Daoy (cell line): ENCODE results near the gene TPST1. TPM values are rescaled to one million over a fixed set of nuclear protein-coding genes. Genes with fewer than 3 reads are reported as not detected.
"Not testable (repeated sequence)": the region's sequence is repeated elsewhere in the genome, so short reads cannot be mapped to it uniquely, and the experiment has no call there.

ENCODE experiments used
- DNase-seq: peaks from one replicate; pipeline ENCODE4 v3.0.0-alpha.2; 2015; ENCODE audit warnings: low read depth
- total RNA-seq: library from RNA; depleted of rRNA; stranded (reverse); fragments of >200 nt; shearing (Covaris generic); gene quantifications from 2 replicates; pipeline ENCODE4 v1.2.3, GENCODE V29; 2014

TPST1 gene
- total RNA-seq, 1 experiment from 2014 or later, result 87.1 TPM

- no peak for DNase-seq
Observed at GRCh38 chr7:66188645-66189044, 16.5 kb upstream of the TPST1 start.

DNA sequence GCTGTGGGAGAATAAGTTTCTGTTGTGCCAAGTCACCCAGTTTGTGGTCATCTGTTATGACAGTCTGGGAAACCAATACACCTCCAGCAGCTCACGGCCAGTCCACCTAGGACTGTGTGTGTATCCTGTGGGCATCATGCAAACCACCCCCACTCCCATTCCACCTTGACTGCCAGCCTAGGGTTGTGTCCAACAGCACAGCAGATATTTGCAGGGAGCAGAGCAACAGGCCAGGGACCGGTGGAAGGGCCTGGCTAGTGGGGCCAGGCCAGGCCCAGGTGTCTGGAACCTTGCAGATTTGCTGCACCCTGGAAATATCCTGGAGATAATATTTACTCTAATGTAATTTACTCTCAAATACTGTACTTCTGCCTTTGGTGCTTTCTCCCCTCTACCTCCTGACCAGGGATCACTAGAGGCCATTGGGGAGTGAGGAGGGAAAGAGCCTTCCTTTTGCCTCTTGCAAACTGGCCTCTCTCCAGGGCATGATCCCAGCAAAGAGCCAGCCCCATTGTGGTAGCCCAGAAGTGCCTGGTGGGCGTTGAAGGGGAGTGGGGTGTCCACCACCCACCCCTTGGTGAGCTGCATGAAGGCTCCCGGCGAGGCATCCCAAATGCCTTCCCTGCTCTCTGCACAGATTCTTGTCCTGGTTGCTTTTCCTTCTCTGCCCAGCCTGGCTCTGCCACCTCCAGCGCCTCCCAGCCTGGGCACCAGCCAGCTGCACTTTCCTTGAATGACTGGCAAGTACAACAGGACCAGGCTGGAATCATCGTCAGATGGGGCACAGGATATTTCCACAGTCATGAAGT, 15.2 kb upstream of the TPST1 start:
- DNase-seq, result no peak

- no peak for DNase-seq
Observed at GRCh38 chr7:66190504-66190857, 14.7 kb upstream of the TPST1 start.

DNA sequence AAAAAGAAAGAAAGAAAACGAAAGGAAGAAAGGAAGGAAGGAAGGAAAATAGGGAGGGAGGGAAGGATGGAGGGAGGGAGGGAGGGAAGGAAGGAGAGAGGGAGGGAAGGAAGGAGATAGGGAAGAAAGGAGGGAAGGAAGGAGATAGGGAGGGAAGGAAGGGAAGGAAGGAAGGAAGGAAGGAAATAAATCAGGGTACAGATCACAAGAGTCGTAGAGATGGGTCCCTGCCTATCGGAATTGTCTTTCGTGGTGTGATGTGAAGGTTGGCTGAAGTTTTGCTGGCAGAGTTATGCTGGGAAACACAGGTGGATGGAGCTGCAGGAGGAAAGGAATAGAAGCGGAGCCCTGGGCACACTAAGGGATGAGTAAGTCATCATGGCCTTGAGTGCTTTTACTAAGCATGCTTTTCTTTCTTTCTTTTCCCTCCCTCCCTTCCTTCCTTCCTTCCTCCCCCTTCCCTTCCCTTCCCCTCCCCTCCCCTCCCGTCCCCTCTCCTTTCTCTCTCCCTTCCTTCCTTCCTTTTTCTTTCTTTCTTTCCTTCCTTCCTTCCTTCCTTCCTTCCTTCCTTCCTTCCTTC, 11.9 kb upstream of the TPST1 start:
- DNase-seq, result no peak

DNA sequence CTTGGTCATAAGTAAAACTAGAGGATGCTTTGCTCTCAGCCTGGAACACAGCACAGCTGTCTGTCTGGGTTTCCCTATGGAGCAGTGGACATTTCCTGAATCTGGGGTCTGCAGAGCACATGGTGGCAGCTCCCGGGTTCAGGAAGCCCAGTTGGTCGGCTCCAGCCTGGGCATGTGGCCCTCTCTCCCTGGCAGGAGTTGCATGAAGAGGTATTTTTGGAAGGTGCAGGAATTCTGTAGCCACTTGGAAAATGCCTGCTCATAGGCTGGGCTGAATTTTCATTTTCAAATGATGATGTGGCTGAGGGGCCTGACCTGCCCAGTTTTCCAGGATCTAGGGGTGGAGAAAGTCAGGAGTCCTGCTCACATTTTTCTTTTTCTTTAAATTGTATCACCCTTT, 6.7 kb upstream of the TPST1 start:
- no peak for DNase-seq

DNA sequence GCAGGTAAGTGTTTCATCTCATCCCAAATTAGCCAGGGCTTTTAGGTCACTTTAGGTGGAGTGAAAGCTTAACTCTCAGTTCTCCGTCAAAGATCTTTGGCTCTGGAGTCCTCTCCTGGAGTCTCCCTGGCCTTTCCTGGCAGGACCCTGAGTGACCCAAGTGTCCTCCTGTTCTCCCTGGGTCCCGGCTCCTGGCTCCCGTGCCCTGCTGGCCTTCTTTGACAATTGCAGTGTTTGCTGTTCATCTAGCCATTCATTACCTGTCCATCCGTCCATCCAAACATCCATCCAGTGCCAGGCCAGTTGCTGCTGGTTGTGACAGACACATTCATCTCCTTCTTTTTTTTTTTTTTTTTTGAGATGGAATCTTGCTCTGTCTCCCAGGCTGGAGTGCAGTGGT, 6.2 kb upstream of the TPST1 start:
- DNase-seq, result no peak

DNA sequence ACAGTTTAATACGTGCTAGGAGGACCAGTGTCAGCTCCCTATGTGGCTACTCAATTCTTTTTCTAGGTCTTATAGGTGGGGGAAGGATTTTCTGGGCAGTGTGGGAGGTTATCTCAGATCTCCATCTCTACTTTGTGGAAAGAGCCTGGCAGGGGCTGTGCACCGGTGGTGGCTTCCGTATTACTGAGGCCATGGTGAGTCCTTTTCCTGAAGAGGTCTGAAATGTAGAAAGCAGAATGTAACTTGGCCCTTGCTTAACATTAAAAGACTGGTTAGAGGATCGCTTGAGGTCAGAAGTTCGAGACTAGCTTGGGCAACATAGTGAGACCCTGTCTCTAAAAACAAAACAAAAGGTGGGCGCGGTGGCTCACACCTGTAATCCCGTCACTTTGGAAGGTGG, 2.7 kb upstream of the TPST1 start:
- DNase-seq, result no peak

- DNase-seq, result peak; percentile 42
Observed at GRCh38 chr7:66205741-66206090, 582 bp downstream of the TPST1 start.

GRCh38 chr7:66206119-66206933, 1.2 kb downstream of the TPST1 start:
- peak; percentile 23 for DNase-seq

DNA sequence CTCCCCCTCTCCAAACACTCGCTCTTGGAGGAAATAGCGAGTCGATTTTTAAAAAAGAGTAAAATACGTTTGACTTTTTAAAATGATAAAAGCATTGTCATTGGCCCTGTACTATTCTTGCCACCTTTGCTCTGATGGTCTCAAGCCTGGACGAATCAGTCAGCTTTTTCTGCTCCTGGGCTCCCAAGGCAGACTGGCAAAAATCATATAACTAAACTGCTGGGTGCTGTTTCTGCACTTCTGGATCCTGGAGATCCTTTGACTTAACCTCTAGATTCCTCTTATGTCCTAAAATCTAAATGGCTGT, 1.8 kb downstream of the TPST1 start:
- no peak for DNase-seq

DNA sequence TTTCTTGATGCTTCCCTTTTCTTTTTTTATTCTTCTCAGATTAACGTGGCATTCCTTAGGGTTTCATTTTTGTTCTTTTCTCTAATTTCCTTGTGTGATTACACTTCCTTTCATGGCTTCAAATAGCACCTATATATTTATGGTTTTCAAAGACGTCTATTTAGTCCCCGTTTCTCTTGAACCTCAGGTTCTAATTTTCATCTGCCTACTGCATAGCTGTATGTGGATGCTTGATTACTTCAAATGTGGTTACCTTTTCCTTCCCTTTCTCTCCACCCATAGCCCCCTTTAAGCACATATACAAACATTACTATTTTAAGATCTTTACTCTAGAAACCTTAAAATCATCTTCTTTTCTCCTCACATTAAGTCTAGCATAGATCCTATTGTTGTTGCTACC, 2.4 kb downstream of the TPST1 start:
- DNase-seq, result no peak

DNA sequence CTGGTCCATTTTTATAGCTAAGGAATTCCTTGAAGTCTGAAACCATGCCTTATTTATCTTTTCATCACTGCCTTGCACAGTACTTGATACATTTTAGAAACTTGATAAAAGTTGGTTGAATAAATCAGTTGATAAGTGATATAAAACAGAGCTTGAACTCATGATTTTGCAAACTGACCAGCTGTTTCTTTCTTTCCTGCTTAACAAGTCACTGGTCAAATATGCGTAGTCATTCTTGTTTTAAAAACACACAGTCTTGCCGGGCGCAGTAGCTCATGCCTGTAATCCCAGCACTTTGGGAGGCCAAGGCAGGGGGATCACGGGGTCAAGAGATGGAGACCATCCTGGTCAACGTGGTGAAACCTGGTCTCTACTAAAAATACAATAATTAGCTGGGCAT, 6.3 kb downstream of the TPST1 start:
- DNase-seq, result no peak

DNA sequence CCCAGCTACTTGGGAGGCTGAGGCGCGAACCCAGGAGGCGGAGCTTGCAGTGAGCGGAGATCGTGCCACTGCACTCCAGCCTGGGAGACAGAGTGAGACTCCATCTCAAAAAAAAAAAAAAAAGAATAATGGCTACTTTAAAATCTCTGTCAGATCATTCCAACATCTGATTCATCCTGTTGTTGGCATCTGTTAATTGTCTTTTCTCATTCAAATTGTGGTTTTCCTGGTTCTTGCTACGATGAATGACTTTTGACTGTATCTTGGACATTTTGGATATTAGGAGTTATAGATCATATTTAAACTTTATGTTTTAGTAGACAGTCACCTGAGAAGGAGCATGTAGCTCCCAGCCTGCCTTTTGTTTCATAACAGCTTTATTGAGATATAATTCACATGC, 8.5 kb downstream of the TPST1 start:
- DNase-seq, result no peak

DNA sequence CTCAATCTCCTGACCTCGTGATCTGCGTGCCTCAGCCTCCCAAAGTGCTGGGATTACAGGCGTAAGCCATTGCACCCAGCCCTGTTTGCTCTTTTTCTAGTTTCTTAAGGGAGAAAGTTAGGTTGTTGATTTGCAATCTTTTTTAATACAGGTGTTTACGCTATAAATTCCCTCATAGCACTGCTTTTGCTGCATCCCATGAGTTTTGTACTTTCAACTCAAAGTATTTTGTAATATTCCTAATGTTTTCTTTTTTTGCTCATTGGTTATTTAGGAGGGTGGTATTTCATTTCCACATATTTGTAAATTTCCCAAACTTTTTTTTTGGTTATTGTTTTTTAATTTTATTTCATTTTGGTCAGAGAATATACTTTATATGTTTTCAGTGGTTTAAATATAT, 11.6 kb downstream of the TPST1 start:
- no peak for DNase-seq

GRCh38 chr7:66219805-66220204, 14.7 kb downstream of the TPST1 start:
- DNase-seq, result no peak

DNA sequence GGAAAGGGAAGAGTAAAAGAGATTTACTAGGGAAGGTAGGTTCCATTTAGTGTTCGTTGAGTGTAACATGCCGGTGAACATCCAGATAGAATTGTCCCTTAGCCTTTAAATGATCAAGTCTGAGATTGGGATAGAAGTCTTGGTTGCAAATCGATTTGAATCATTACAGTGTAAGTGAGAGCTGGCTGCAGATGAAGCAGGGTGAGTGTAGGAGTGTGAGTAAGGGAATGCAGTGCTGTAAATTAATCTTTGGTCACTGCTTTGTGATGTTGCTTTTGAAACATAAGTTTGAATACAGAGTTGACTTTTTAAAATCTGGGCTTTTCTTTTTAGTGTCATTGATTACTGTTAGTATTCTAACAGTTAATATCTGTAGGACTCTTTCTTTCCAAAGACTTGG, 16.3 kb downstream of the TPST1 start:
- DNase-seq, result no peak

DNA sequence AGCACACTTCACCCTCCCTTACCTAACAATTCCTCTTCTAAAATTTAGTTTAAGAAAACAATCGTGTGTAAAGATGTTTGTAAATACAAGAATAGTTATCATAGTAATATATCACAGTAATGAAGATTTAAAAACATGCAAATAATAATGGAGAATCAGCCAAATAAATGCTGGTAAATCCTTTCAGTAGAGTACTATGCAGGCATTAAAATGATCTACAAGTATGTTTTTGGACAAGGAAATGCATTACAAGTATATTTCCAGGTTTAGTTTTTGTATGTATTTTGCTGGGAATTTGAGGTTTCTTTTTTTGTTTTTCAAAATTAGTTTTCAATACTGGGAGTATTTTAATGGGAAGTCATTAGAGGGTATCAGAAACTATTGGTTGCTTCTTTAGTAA, 22.7 kb downstream of the TPST1 start:
- no peak for DNase-seq

- not testable (repeated sequence) for DNase-seq
Observed at GRCh38 chr7:66231326-66232216, 26.4 kb downstream of the TPST1 start.

DNA sequence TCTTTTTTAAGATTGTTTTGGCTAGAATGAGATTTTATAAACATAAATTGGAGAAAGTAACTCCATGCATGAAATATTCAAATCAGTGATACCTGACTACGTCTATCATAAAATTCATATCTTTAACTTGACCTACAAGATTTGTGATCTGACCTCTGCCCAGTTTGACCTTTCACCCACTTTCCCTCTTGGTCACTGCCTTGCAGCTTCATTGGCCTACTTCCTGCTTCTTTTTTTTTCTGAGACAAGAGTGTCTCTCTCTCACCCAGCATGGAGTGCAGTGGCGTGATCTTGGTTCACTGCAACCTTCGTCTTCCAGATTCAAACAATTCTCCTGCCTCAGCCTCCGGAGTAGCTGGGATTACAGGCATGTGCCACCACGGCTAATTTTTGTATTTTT, 28.5 kb downstream of the TPST1 start:
- no peak for DNase-seq

DNA sequence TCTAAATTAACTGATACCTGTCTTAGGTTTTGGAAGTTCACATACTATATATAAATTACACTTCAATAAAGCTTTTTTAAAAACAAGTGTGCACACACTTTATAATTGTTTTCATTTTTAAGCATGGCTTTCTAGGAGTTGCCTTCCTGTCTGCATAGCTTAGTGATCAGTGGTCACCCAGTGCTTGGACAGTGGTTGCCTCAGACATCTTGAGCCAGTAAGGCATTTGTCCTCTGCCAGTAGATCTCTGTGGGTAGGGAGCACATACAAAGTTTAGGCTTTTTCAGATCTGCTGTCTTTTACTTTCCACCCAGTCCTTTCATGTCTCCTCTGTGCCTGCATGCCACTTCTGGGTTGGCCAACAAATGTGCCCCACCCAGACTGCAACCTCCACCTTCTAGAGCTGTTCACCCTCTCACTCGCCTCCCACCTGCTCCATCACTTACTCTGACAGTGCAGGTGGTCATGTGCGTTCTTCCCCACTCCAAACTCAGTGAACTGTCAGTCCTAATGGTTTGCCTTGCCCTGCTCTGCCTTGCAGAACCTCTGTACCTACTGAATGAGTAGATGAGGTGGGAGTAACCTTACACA, 31.7 kb downstream of the TPST1 start:
- DNase-seq, result no peak

DNA sequence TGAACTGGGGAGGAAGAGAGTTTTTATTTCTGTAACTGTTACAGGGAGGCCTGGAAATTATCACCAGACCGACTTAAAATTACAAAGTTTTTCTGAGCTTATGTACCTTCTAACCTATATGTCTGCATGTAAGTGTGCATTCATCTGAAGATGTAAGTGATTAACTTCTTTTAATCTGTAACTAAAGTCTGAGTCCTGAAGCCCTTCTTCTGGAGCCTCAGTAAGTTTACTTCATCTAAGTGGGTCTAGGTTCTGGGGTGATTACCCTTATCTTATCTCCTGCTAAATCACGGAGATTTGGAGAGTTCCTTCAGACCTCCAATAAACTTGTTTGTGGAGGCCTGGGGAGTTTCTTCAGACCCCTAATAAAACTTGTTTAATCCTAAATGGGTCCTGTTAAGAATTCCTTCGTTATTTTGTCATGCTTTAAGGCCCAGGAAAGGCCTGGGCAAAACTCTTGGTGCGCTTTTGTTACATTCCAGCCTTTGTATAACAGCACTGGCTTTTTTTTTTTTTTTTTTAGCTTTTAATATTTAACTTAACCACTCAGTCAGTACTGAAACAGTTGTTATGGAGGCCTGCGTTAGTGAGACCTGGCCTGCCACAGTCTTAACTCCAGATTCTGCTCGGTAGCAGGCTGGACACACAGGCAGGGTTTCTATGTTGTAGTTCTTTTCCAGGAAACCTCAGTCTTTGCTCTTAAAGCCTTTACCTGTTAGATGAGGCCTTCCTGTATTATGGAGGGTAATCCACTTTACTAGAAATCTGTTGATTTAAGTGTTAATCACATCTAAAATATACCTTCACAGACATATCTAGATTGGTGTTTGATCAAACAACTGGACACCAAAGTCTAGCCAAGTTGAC, 33.0 kb downstream of the TPST1 start:
- DNase-seq, result no peak
